HepG2 (cell line): Measurements from ENCODE around the gene RIPK1. TPM values are rescaled to one million over a fixed set of nuclear protein-coding genes. Genes with fewer than 3 reads are reported as not detected.
A peak's percentile ranks its signal among the peaks of the same experiment; 100 is the strongest.

Source experiments
- CC2D1A ChIP-seq: sonication (generic); formaldehyde crosslinking; IDR thresholded peaks from 2 replicates; pipeline ENCODE4 v1.8.1; 2023; ENCODE audit warnings: mild to moderate bottlenecking, missing genetic modification reagents
- KDM3A ChIP-seq: IDR thresholded peaks from 2 replicates; pipeline ENCODE4 v1.6.1; 2018; ENCODE audit warnings: low read depth, missing compliant biosample characterization
- MED13 ChIP-seq: sonication (generic); formaldehyde crosslinking; IDR thresholded peaks from 2 replicates; pipeline ENCODE4 v1.5.0; 2020; ENCODE audit warnings: missing genetic modification reagents
- MZF1 ChIP-seq: sonication (generic); formaldehyde crosslinking; IDR thresholded peaks from 2 replicates; pipeline ENCODE4 v1.8.1; 2023; ENCODE audit warnings: mild to moderate bottlenecking, missing genetic modification reagents, borderline replicate concordance
- NCOA1 ChIP-seq: sonication (generic); formaldehyde crosslinking; IDR thresholded peaks from 2 replicates; pipeline ENCODE4 v1.9.0; 2021; ENCODE audit warnings: missing genetic modification reagents
- NKX3-1 ChIP-seq: sonication (generic); formaldehyde crosslinking; IDR thresholded peaks from 2 replicates; pipeline ENCODE4 v1.5.0; 2020; ENCODE audit warnings: missing genetic modification reagents
- PLRG1 ChIP-seq: fragments of 450-650 bp; conservative IDR thresholded peaks from 2 replicates; pipeline ENCODE4 v1.6.1; 2016
- POLR2AphosphoS2 ChIP-seq: IDR thresholded peaks from 2 replicates; pipeline ENCODE4 v1.6.1; 2011; ENCODE audit warnings: low read depth, low read length, improper control_type of control experiment
- TGIF2 ChIP-seq: IDR thresholded peaks from 2 replicates; pipeline ENCODE4 v1.6.1; 2016; ENCODE audit warnings: control low read depth, missing compliant biosample characterization
- YY1 ChIP-seq: IDR thresholded peaks from 2 replicates; pipeline ENCODE4 v1.6.1; 2011; ENCODE audit warnings: low read length, low read depth, moderate library complexity, mild to moderate bottlenecking; ENCODE audit not compliant: insufficient read depth, insufficient replicate concordance
- ZKSCAN5 ChIP-seq: sonication (generic); formaldehyde crosslinking; IDR thresholded peaks from 2 replicates; pipeline ENCODE4 v1.5.1; 2020; ENCODE audit warnings: mild to moderate bottlenecking, missing genetic modification reagents
- ZNF75D ChIP-seq: sonication (generic); formaldehyde crosslinking; IDR thresholded peaks from 2 replicates; pipeline ENCODE4 v1.8.1; 2023; ENCODE audit warnings: missing genetic modification reagents, mild to moderate bottlenecking, borderline replicate concordance
- polyA plus RNA-seq, 8 experiments: library from polyadenylated mRNA; depleted of rRNA in 3 of 8; stranded (reverse) in 7 of 8; unstranded in 1 of 8; fragments of >200 nt; fragmentation: Illumina TruSeq in 4 of 8; extraction: Trizol in 4 of 8; gene quantifications; 2 replicates each; pipeline versions ENCODE4 v1.2.1 to v1.2.3, GENCODE V29; 2011 to 2016; ENCODE audit warnings: low read depth in 4 of 8, missing spikeins in 1 of 8, mixed read lengths in 1 of 8; ENCODE audit not compliant: insufficient read depth in 1 of 8
- total RNA-seq, 5 experiments: library from RNA; depleted of rRNA; stranded (reverse); fragments of >200 nt; fragmentation: Illumina TruSeq; extraction: Trizol; gene quantifications; 2 replicates each; pipeline ENCODE4 v1.2.3, GENCODE V29; 2016; ENCODE audit warnings: low read depth in 1 of 5
- TF ChIP-seq, protein P1 (sequence below): fragments of 450-650 bp; IDR thresholded peaks from 2 replicates; pipeline ENCODE4 v1.6.1; 2017; ENCODE audit warnings: mild to moderate bottlenecking
- TF ChIP-seq, protein P2 (sequence below): sonication (generic); formaldehyde crosslinking; IDR thresholded peaks from 2 replicates; pipeline ENCODE4 v1.4.0; 2020; ENCODE audit warnings: missing genetic modification reagents
- TF ChIP-seq, protein P3 (sequence below): sonication (generic); formaldehyde crosslinking; IDR thresholded peaks from 2 replicates; pipeline ENCODE4 v1.4.0; 2020; ENCODE audit warnings: missing genetic modification reagents, borderline replicate concordance
- TF ChIP-seq, protein P4 (sequence below): sonication (generic); formaldehyde crosslinking; IDR thresholded peaks from 2 replicates; pipeline ENCODE4 v1.4.0; 2020; ENCODE audit warnings: mild to moderate bottlenecking, missing genetic modification reagents
- TF ChIP-seq, protein P5 (sequence below): IDR thresholded peaks from 2 replicates; pipeline ENCODE4 v1.6.1; 2016; ENCODE audit warnings: control low read depth
- TF ChIP-seq, protein P6 (sequence below): sonication (generic); formaldehyde crosslinking; IDR thresholded peaks from 2 replicates; pipeline ENCODE4 v1.4.0; 2020; ENCODE audit warnings: mild to moderate bottlenecking, missing genetic modification reagents
- TF ChIP-seq, protein P7 (sequence below): sonication (generic); formaldehyde crosslinking; IDR thresholded peaks from 2 replicates; pipeline ENCODE4 v1.4.0; 2020; ENCODE audit warnings: mild to moderate bottlenecking, missing genetic modification reagents

Gene RIPK1
- total and polyA plus RNA-seq, 2 of the 13 experiments (the other 11 are each of a cell fraction or from before 2014, with no cell fraction given): 9.0 to 10.3 TPM

DNA sequence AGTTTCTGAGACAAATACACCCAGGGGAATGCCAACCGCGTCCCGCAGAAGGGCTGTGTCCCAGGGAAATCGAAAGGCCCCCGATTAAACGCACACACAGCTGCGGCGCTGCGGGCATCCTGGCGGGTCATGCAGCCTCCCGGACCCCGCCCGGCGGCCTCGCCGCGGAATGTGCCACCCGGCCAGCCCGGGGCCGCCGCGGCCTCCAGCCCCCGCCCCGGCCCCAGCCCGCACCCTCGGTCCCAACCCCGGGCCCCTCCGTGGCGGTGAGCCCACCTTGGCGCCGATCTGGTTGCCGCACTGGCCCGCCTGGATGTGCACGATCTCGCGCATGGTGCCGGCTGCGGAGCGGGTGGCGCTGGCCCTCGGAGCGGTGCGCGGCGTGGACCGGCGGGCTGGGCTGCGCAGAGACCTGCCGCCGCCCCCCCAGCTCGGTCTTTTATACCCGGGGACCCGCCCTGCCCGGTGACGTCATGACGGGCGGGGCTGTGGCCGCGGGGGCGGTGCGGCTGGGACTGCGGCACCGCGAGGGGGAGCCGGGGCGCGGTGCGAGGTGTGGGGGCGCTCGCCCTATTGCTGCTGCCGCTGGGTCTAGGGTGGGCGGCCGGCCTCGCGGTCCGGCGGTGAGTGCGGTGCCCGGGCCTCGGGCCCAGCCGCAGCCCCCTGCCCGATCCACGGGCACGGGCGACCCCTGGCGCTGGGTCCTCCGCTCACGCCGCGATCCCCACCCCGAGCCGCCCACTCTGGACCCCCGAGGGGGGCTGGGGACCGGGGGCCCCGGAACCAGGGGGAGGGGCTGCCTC lies 89.0 kb downstream of the RIPK1 start, which contains the start of gene TUBB2A (continued):
- TF ChIP-seq, protein P1, sequence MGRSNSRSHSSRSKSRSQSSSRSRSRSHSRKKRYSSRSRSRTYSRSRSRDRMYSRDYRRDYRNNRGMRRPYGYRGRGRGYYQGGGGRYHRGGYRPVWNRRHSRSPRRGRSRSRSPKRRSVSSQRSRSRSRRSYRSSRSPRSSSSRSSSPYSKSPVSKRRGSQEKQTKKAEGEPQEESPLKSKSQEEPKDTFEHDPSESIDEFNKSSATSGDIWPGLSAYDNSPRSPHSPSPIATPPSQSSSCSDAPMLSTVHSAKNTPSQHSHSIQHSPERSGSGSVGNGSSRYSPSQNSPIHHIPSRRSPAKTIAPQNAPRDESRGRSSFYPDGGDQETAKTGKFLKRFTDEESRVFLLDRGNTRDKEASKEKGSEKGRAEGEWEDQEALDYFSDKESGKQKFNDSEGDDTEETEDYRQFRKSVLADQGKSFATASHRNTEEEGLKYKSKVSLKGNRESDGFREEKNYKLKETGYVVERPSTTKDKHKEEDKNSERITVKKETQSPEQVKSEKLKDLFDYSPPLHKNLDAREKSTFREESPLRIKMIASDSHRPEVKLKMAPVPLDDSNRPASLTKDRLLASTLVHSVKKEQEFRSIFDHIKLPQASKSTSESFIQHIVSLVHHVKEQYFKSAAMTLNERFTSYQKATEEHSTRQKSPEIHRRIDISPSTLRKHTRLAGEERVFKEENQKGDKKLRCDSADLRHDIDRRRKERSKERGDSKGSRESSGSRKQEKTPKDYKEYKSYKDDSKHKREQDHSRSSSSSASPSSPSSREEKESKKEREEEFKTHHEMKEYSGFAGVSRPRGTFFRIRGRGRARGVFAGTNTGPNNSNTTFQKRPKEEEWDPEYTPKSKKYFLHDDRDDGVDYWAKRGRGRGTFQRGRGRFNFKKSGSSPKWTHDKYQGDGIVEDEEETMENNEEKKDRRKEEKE: no peak
- 0 out of 2 replicates have a peak, but pooled peaks have one; percentile 81 for TF ChIP-seq CC2D1A (CRISPR knock-in tag)
- TF ChIP-seq NKX3-1 (CRISPR knock-in tag): peak; percentile 83
- TF ChIP-seq POLR2AphosphoS2: no peak
- peak; percentile 70 for TF ChIP-seq YY1
- TF ChIP-seq, protein P2, sequence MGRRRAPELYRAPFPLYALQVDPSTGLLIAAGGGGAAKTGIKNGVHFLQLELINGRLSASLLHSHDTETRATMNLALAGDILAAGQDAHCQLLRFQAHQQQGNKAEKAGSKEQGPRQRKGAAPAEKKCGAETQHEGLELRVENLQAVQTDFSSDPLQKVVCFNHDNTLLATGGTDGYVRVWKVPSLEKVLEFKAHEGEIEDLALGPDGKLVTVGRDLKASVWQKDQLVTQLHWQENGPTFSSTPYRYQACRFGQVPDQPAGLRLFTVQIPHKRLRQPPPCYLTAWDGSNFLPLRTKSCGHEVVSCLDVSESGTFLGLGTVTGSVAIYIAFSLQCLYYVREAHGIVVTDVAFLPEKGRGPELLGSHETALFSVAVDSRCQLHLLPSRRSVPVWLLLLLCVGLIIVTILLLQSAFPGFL (CRISPR knock-in tag): no peak
- TF ChIP-seq, protein P3, sequence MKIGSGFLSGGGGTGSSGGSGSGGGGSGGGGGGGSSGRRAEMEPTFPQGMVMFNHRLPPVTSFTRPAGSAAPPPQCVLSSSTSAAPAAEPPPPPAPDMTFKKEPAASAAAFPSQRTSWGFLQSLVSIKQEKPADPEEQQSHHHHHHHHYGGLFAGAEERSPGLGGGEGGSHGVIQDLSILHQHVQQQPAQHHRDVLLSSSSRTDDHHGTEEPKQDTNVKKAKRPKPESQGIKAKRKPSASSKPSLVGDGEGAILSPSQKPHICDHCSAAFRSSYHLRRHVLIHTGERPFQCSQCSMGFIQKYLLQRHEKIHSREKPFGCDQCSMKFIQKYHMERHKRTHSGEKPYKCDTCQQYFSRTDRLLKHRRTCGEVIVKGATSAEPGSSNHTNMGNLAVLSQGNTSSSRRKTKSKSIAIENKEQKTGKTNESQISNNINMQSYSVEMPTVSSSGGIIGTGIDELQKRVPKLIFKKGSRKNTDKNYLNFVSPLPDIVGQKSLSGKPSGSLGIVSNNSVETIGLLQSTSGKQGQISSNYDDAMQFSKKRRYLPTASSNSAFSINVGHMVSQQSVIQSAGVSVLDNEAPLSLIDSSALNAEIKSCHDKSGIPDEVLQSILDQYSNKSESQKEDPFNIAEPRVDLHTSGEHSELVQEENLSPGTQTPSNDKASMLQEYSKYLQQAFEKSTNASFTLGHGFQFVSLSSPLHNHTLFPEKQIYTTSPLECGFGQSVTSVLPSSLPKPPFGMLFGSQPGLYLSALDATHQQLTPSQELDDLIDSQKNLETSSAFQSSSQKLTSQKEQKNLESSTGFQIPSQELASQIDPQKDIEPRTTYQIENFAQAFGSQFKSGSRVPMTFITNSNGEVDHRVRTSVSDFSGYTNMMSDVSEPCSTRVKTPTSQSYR (CRISPR knock-in tag): peak; percentile 70; the same call in 1 of the 2 replicates
- no peak for TF ChIP-seq PLRG1
- TF ChIP-seq MED13: peak; percentile 62; the same call in 1 of the 2 replicates
- TF ChIP-seq, protein P4, sequence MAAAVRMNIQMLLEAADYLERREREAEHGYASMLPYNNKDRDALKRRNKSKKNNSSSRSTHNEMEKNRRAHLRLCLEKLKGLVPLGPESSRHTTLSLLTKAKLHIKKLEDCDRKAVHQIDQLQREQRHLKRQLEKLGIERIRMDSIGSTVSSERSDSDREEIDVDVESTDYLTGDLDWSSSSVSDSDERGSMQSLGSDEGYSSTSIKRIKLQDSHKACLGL: peak; percentile 74
- TF ChIP-seq, protein P5, sequence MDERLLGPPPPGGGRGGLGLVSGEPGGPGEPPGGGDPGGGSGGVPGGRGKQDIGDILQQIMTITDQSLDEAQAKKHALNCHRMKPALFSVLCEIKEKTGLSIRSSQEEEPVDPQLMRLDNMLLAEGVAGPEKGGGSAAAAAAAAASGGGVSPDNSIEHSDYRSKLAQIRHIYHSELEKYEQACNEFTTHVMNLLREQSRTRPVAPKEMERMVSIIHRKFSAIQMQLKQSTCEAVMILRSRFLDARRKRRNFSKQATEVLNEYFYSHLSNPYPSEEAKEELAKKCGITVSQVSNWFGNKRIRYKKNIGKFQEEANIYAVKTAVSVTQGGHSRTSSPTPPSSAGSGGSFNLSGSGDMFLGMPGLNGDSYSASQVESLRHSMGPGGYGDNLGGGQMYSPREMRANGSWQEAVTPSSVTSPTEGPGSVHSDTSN: no peak
- TF ChIP-seq TGIF2 (CRISPR knock-in tag): no peak
- TF ChIP-seq, protein P6, sequence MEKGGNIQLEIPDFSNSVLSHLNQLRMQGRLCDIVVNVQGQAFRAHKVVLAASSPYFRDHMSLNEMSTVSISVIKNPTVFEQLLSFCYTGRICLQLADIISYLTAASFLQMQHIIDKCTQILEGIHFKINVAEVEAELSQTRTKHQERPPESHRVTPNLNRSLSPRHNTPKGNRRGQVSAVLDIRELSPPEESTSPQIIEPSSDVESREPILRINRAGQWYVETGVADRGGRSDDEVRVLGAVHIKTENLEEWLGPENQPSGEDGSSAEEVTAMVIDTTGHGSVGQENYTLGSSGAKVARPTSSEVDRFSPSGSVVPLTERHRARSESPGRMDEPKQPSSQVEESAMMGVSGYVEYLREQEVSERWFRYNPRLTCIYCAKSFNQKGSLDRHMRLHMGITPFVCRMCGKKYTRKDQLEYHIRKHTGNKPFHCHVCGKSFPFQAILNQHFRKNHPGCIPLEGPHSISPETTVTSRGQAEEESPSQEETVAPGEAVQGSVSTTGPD (CRISPR knock-in tag): no peak
- TF ChIP-seq, protein P7, sequence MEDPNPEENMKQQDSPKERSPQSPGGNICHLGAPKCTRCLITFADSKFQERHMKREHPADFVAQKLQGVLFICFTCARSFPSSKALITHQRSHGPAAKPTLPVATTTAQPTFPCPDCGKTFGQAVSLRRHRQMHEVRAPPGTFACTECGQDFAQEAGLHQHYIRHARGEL (CRISPR knock-in tag): no peak
- no peak for TF ChIP-seq MZF1 (CRISPR knock-in tag)
- TF ChIP-seq ZNF75D: no peak
- no peak for TF ChIP-seq NCOA1
- no peak; the same call in 1 of the 2 replicates for TF ChIP-seq KDM3A (CRISPR knock-in tag)
- no peak for TF ChIP-seq ZKSCAN5 (CRISPR knock-in tag)
